Brain microvascular endothelial cell (primary cell): Measurements from ENCODE around the gene MIEF1.

Source experiments
- DNase-seq: peaks from one replicate; pipeline ENCODE4 v3.0.0-alpha.2; 2020
- H3K27ac ChIP-seq: fragments of 250-450 bp; sonication (Bioruptor Pico); 2 replicates; pipeline ENCODE4 v1.5.1; 2020; ENCODE audit warnings: mild to moderate bottlenecking, moderate library complexity
- H3K27me3 ChIP-seq: fragments of 250-450 bp; sonication (Bioruptor Pico); replicated peaks from 2 replicates; pipeline ENCODE4 v1.5.1; 2020; ENCODE audit warnings: mild to moderate bottlenecking
- H3K36me3 ChIP-seq: fragments of 250-450 bp; sonication (Bioruptor Pico); replicated peaks from 2 replicates; pipeline ENCODE4 v1.5.1; 2020; ENCODE audit warnings: mild to moderate bottlenecking
- H3K4me3 ChIP-seq: 2 replicates; pipeline ENCODE4 v1.5.1; 2011; ENCODE audit warnings: low read depth, mild to moderate bottlenecking, control low read depth, low read length, moderate library complexity
- CTCF ChIP-seq: IDR thresholded peaks from 2 replicates; pipeline ENCODE4 v1.5.1; 2011; ENCODE audit warnings: low read depth, mild to moderate bottlenecking, moderate library complexity, low read length, control low read depth, inconsistent platforms; ENCODE audit errors: missing control alignments
- in situ Hi-C: cut with HindIII; loops from 2 replicates; pipeline ENCODE4 v1.10.0; 2017; ENCODE audit warnings: low sequenced_read_pairs, low pct_ligation_motif_present

MIEF1 gene

DNA sequence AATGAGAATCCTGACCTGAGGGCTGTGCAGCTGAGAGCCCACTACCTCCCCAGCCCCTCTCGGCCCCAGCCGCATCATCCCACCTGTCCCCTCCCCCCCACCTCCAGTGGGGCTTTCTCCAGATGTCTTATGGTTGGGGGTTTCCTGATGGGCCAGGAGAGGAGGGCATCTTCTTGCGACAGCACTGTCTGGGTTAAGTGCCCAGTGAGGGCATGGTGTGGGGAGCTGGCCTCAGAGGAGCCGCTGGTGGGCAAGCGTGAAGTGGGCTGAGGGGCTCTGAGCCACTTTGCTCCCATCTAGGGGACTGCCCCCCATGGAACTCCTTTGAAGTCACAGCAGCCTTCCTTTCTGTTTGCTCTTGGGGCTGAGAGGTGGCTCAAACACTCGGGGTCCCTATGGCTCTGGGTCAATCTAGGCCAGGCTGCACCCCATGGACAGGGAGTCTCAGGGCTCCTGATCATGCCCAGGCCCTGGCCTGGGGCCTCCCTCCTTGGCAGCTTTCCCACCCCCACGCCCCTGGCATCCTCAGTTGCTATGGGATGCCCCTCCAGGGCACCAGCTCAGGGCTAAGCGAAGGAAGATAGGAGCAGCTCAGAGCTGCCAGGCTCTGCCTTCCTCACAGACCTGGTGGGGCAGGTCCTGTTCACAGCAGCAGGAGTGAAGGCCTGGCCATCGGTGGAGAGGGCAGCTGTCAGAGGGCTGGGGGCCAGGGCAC, 11.0 kb upstream of the MIEF1 start:
- H3K36me3 ChIP-seq: no peaks in the 10 kb centered on the region
- H3K27me3 ChIP-seq: no peaks in the 10 kb centered on the region
- no peak for DNase-seq
- no peak overlapping the region for H3K4me3 ChIP-seq
- no peak overlapping the region for H3K27ac ChIP-seq
- in situ Hi-C loops: no loop called here
- TF ChIP-seq CTCF: no peak

DNA sequence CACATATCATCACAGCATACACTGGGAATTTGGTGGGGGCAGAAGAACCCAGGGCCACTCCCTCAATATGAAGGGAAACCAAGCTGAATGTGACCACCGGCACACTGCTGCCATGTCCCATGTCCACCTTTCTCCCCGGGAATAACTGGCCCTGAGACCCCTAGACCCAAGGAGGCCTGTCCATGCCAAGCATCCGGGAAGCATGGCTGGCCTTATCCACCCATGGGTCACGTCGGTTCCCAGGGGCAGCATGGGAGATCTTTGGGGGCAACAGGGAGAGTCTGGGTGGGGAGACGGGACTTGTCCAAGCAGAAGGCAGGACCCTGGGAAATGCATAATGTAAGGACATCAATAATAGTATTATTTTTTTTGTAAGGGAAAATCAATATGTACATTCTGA, 10.4 kb upstream of the MIEF1 start:
- H3K27ac ChIP-seq: no peak overlapping the region
- H3K36me3 ChIP-seq: no peaks in the 10 kb centered on the region
- no peaks in the 10 kb centered on the region for H3K27me3 ChIP-seq
- DNase-seq: no peak
- TF ChIP-seq CTCF: no peak
- no peak overlapping the region for H3K4me3 ChIP-seq
- in situ Hi-C loops: no loop called here

- no peak for DNase-seq
- Histone ChIP-seq H3K4me3 (no peak overlapping the region), H3K27me3 (no peaks in the 10 kb centered on the region), H3K36me3 (no peaks in the 10 kb centered on the region), H3K27ac (no peak overlapping the region)
- in situ Hi-C loops: no loop called here
- TF ChIP-seq CTCF: no peak
Observed at GRCh38 chr22:39492186-39492585, 9.9 kb upstream of the MIEF1 start.

DNA sequence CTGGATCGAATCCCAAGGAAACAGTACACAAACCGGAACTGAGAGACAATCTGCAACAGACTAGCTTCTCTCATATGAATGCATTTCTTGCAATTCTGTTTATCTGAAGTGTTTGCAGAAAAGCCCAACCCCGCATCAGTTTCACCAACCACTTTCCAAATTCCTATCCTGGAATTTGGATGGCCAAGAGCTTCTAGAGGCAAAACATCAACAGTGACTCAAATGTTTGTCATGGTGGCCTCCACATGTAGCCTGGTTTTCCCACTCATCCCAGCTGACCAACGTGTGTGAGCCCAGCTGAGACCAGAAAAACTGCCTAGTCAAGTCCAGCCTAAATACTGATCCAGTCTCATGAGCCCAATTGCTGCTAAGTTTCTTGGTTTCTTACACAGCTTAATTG, 8.3 kb upstream of the MIEF1 start:
- no peak overlapping the region for H3K27ac ChIP-seq

GRCh38 chr22:39494471-39495120, 7.5 kb upstream of the MIEF1 start:
- H3K4me3 ChIP-seq: no peak overlapping the region
- TF ChIP-seq CTCF: no peak
- no peaks in the 10 kb centered on the region for H3K27me3 ChIP-seq
- no peak overlapping the region for H3K27ac ChIP-seq
- no peak for DNase-seq
- H3K36me3 ChIP-seq: no peaks in the 10 kb centered on the region
- in situ Hi-C loops: no loop called here

More for the DNA sequence above, 8.3 kb upstream of the MIEF1 start:
- no peak for TF ChIP-seq CTCF
- DNase-seq: peak; percentile 67
- Histone ChIP-seq H3K4me3 (no peak overlapping the region), H3K27me3 (no peaks in the 10 kb centered on the region), H3K36me3 (no peaks in the 10 kb centered on the region)
- in situ Hi-C loops: no loop called here
